ENCODE results near the gene RASL10B. TPM values are rescaled to one million over a fixed set of nuclear protein-coding genes. Genes with fewer than 3 reads are reported as not detected.

The RASL10B gene
- total and polyA plus RNA-seq, 10 of the 15 experiments (the other 5 are each of a cell fraction or from before 2014, with no cell fraction given), result not detected

DNA sequence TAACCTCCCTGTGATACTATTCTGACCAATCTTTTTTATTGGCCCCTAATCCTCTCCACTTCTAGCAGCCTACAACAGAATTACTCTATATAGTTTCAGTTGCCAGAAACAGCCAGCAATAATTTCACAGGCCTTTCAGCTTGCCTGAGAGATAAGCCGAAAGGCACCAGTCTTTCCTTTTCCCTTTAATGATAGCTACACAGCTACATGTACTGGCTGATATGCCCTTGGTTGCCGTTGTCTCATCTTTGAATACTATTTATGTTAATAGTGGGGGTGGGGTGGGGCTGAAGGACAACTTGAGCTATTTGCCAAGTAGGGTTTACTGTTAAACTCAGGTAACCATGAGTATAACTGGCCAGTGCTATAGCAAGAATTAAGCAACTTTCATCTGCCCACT is 35.8 kb upstream of the RASL10B start (continued):
- TF ChIP-seq, protein P1, sequence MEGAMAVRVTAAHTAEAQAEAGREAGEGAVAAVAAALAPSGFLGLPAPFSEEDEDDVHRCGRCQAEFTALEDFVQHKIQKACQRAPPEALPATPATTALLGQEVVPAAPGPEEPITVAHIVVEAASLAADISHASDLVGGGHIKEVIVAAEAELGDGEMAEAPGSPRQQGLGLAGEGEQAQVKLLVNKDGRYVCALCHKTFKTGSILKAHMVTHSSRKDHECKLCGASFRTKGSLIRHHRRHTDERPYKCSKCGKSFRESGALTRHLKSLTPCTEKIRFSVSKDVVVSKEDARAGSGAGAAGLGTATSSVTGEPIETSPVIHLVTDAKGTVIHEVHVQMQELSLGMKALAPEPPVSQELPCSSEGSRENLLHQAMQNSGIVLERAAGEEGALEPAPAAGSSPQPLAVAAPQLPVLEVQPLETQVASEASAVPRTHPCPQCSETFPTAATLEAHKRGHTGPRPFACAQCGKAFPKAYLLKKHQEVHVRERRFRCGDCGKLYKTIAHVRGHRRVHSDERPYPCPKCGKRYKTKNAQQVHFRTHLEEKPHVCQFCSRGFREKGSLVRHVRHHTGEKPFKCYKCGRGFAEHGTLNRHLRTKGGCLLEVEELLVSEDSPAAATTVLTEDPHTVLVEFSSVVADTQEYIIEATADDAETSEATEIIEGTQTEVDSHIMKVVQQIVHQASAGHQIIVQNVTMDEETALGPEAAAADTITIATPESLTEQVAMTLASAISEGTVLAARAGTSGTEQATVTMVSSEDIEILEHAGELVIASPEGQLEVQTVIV (IDR thresholded peaks at IDR 0.05; ENCODE audit: borderline replicate concordance, partially characterized antibody), result no peak
- no peak for TF ChIP-seq EED (IDR thresholded peaks at IDR 0.05; ENCODE audit: low read depth)

DNA sequence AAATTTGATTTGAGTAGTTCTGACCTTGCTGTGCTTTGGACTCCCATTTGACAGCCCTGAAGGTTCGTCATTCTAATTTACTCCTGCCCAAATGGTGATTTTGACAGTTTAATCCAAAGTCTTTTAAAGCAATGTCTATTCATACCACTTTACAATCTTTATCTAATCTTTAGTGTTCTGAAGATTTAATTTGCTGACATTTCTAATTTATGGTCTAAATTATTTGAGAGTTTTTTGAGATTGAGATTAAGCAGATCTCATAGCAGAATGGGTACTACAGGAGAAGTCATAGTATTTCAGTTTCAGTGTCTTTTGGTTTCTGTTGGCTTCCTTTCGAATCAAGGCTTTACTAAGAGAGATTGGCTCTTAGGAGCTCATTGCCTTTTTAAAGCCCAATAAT is 32.6 kb upstream of the RASL10B start:
- no peak for FAIRE-seq
- Histone ChIP-seq H3K4me3 (no peak overlapping the region), H3K27me3 (replicated peaks in 1 of 2; ENCODE audit: control insufficient read depth in 2 of 2, insufficient read depth in 2 of 2, low read length in 1 of 2) (no peaks in the 10 kb centered on the region), H3K4me1 (ENCODE audit: control insufficient read depth, insufficient read depth, low read length) (no peaks in the 10 kb centered on the region), H4K20me1 (ENCODE audit: control insufficient read depth, insufficient read depth) (no peaks in the 10 kb centered on the region), H3K36me3 (ENCODE audit: control insufficient read depth in 2 of 2, insufficient read depth in 2 of 2, low read length in 1 of 2) (peaks cover 3 to 7% of the 10 kb centered on the region in 2 experiments), H3K27ac (ENCODE audit: control insufficient read depth, insufficient read depth) (no peak overlapping the region), H2AFZ (ENCODE audit: control insufficient read depth, low read depth, low read length) (no peak overlapping the region), H3K79me2 (ENCODE audit: control insufficient read depth, insufficient read depth, low read length) (no peaks in the 10 kb centered on the region), H3K9ac (ENCODE audit: control insufficient read depth, insufficient read depth, low read length) (no peak overlapping the region), H3K9me3 (replicated peaks; ENCODE audit: control insufficient read depth, insufficient read depth, low read length) (no peaks in the 10 kb centered on the region), H3K4me2 (ENCODE audit: control insufficient read depth, insufficient read depth) (no peak overlapping the region)
- POLR2A ChIA-PET, result no interaction called here
- BruUV-seq (replicated peaks), result no TSS peak
- ATAC-seq, result no peak
- in situ Hi-C loops (cut with MboI), result no loop called here
- SMC1A ChIA-PET (ENCODE audit: uncharacterized antibody, unreplicated experiment), result interaction anchor here (0.5 to 0.7 kb wide), 2 partner anchors 11 to 236 kb away, joined by 3 read pairs; no protein-coding TSS in a partner anchor
- DNase-seq (ENCODE audit: low read depth, low spot score), result no peak
- WGBS (ENCODE audit: insufficient coverage, insufficient replicate concordance, low lambda C conversion rate, missing lambda C conversion rate), result 95% methylated on average over 2 of the region's 2 CpGs
- TF ChIP-seq CBX3 (IDR thresholded peaks at IDR 0.05; ENCODE audit: borderline replicate concordance, low read depth) (no peak), SP1 (IDR thresholded peaks at IDR 0.05; ENCODE audit: low read depth, low read length) (no peak), KLF5 (IDR thresholded peaks at IDR 0.05; ENCODE audit: partially characterized antibody) (no peak), ZBED1 (IDR thresholded peaks at IDR 0.05; ENCODE audit: borderline replicate concordance) (no peak), GATAD2B (conservative IDR thresholded peaks at IDR 0.05; ENCODE audit: low read depth) (no peak), NR2C1 (IDR thresholded peaks at IDR 0.05) (no peak), RELA (IDR thresholded peaks at IDR 0.05; ENCODE audit: borderline replicate concordance, partially characterized antibody) (no peak), NFIC (IDR thresholded peaks at IDR 0.05; ENCODE audit: low read depth, low read length) (no peak), STAT1 (conservative IDR thresholded peaks at IDR 0.05) (no peak), RBBP5 (conservative IDR thresholded peaks at IDR 0.05) (no peak), MTA2 (IDR thresholded peaks at IDR 0.05; ENCODE audit: low read depth) (no peak)
- TF ChIP-seq, protein P2, sequence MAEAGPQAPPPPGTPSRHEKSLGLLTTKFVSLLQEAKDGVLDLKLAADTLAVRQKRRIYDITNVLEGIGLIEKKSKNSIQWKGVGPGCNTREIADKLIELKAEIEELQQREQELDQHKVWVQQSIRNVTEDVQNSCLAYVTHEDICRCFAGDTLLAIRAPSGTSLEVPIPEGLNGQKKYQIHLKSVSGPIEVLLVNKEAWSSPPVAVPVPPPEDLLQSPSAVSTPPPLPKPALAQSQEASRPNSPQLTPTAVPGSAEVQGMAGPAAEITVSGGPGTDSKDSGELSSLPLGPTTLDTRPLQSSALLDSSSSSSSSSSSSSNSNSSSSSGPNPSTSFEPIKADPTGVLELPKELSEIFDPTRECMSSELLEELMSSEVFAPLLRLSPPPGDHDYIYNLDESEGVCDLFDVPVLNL (IDR thresholded peaks at IDR 0.05; ENCODE audit: low read depth, low read length), result no peak
- TF ChIP-seq, protein P3, sequence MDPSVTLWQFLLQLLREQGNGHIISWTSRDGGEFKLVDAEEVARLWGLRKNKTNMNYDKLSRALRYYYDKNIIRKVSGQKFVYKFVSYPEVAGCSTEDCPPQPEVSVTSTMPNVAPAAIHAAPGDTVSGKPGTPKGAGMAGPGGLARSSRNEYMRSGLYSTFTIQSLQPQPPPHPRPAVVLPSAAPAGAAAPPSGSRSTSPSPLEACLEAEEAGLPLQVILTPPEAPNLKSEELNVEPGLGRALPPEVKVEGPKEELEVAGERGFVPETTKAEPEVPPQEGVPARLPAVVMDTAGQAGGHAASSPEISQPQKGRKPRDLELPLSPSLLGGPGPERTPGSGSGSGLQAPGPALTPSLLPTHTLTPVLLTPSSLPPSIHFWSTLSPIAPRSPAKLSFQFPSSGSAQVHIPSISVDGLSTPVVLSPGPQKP (IDR thresholded peaks at IDR 0.05; ENCODE audit: low read depth, low read length), result no peak
- TF ChIP-seq, protein P4, sequence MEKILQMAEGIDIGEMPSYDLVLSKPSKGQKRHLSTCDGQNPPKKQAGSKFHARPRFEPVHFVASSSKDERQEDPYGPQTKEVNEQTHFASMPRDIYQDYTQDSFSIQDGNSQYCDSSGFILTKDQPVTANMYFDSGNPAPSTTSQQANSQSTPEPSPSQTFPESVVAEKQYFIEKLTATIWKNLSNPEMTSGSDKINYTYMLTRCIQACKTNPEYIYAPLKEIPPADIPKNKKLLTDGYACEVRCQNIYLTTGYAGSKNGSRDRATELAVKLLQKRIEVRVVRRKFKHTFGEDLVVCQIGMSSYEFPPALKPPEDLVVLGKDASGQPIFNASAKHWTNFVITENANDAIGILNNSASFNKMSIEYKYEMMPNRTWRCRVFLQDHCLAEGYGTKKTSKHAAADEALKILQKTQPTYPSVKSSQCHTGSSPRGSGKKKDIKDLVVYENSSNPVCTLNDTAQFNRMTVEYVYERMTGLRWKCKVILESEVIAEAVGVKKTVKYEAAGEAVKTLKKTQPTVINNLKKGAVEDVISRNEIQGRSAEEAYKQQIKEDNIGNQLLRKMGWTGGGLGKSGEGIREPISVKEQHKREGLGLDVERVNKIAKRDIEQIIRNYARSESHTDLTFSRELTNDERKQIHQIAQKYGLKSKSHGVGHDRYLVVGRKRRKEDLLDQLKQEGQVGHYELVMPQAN (conservative IDR thresholded peaks at IDR 0.05), result no peak
- CTCF ChIA-PET, result interaction anchor here (0.9 kb wide), 1 partner anchor 9 kb away, joined by 3 read pairs; no protein-coding TSS in a partner anchor
- RAD21 ChIA-PET (ENCODE audit: unreplicated experiment), result no interaction called here
- intact Hi-C loops (cut with micrococcal nuclease; ENCODE audit: unreplicated experiment), result no loop called here

Measured in GM12878 (cell line).